ENCODE measurements around the gene PXDC1.

- no peak for TF ChIP-seq CTCF (IDR thresholded peaks at IDR 0.05; ENCODE audit: low read depth, low read length)
- TF ChIP-seq POLR2A (IDR thresholded peaks at IDR 0.05; ENCODE audit: extremely low read depth, insufficient read length): no peak
Measured at GRCh38 chr6:3775386-3775785, 23.9 kb upstream of the PXDC1 start.

Data from NB4 (cell line).